CD4-positive, alpha-beta T cell treated with Interleukin-12 subunit alpha and Interleukin-12 subunit beta, for 1 hour (primary cell): ENCODE results near the gene SDHC.
"Not testable (repeated sequence)": the region's sequence is repeated elsewhere in the genome, so short reads cannot be mapped to it uniquely, and the experiment has no call there.

ENCODE experiments used
- DNase-seq: peaks from one replicate; pipeline ENCODE4 v3.0.0-alpha.2; 2020

Gene SDHC

GRCh38 chr1:161388639-161389038, 74.5 kb downstream of the SDHC start:
- DNase-seq: no peak

GRCh38 chr1:161389158-161389557, 75.0 kb downstream of the SDHC start:
- not testable (repeated sequence) for DNase-seq

GRCh38 chr1:161389691-161390558, 75.7 kb downstream of the SDHC start:
- peak; percentile 95 for DNase-seq

GRCh38 chr1:161390559-161390858, 76.3 kb downstream of the SDHC start:
- DNase-seq: no peak

GRCh38 chr1:161391136-161391535, 77.0 kb downstream of the SDHC start:
- not testable (repeated sequence) for DNase-seq

GRCh38 chr1:161391611-161392010, 77.4 kb downstream of the SDHC start:
- no peak for DNase-seq

- DNase-seq: no peak
Observed at GRCh38 chr1:161393151-161393550, 79.0 kb downstream of the SDHC start.

GRCh38 chr1:161397038-161397437, 82.9 kb downstream of the SDHC start:
- DNase-seq: not testable (repeated sequence)

GRCh38 chr1:161398900-161399256, 84.7 kb downstream of the SDHC start:
- DNase-seq: no peak

GRCh38 chr1:161399257-161399998, 85.2 kb downstream of the SDHC start:
- DNase-seq: peak; percentile 96

- DNase-seq: no peak
Observed at GRCh38 chr1:161402446-161402845, 88.3 kb downstream of the SDHC start.

- no peak for DNase-seq
Observed at GRCh38 chr1:161404051-161404597, 89.9 kb downstream of the SDHC start.

- not testable (repeated sequence) for DNase-seq
Observed at GRCh38 chr1:161406551-161406950, 92.4 kb downstream of the SDHC start.

- DNase-seq: no peak
Observed at GRCh38 chr1:161407451-161407985, 93.3 kb downstream of the SDHC start.

GRCh38 chr1:161408429-161409052, 94.4 kb downstream of the SDHC start:
- no peak for DNase-seq

GRCh38 chr1:161409848-161410635, 95.9 kb downstream of the SDHC start:
- peak; percentile 48 for DNase-seq

- not testable (repeated sequence) for DNase-seq
Observed at GRCh38 chr1:161410636-161410970, 96.4 kb downstream of the SDHC start.
